Pancreas (tissue), 10 donors: Measurements from ENCODE around the gene TAOK3. TPM values are rescaled to one million over a fixed set of nuclear protein-coding genes. Genes with fewer than 3 reads are reported as not detected.

ENCODE experiments used
- ATAC-seq, 4 donors: fragments of 200-7000 bp; cut with Tn5 transposase; one replicate each; pipeline versions ENCODE4 v1.8.0 to v1.9.1; 2020; ENCODE audit warnings: mild to moderate bottlenecking in 4 of 4, moderate library complexity in 4 of 4
- DNase-seq, 6 donors: peaks; one replicate each; pipeline ENCODE4 v3.0.0-alpha.2; 2020
- FAIRE-seq: peaks from 2 replicates; lab custom pipeline; 2012; peaks lifted over from hg19 to GRCh38; lab: Jason Lieb, UNC
- H3K27ac ChIP-seq, 4 donors: fragments of 200-600 bp; sonication (generic); 1 replicate in 3 of 4; 2 replicates in 1 of 4; pipeline versions ENCODE4 v1.5.0 to v1.8.0; 2020
- H3K27me3 ChIP-seq, 4 donors: fragments of 200-600 bp; one replicate each; pipeline ENCODE4 v1.8.0; 2021
- H3K36me3 ChIP-seq, 3 donors: fragments of 200-600 bp; sonication (generic) in 1 of 3; one replicate each; pipeline versions ENCODE4 v1.5.0 to v1.8.0; 2020 to 2021
- H3K4me1 ChIP-seq, 3 donors: fragments of 200-600 bp; one replicate each; pipeline ENCODE4 v1.8.0; 2021
- H3K4me3 ChIP-seq, 4 donors: fragments of 200-600 bp; sonication (generic) in 2 of 4; one replicate each; pipeline versions ENCODE4 v1.5.0 to v1.8.0; 2020 to 2021
- H3K9me3 ChIP-seq, 4 donors: fragments of 200-600 bp; one replicate each; pipeline ENCODE4 v1.8.0; 2021
- WGBS, 2 donors: extraction: QIAGEN DNeasy Blood & Tissue Kit; methylation state at CpG; one replicate each; pipeline ENCODE4 v1.1.7; 2013; 5-methylcytosine and 5-hydroxymethylcytosine counted together
- intact Hi-C, 3 donors: fragments of 100-400 bp; cut with DNase I; formaldehyde crosslinking; loops; one replicate each; pipeline versions ENCODE4 v1.11.1 to v1.14.2; 2022
- polyA plus RNA-seq, 2 donors: library from polyadenylated mRNA; stranded (reverse); fragments of 200-250 nt; gene quantifications; one replicate each; pipeline ENCODE4 v1.2.3, GENCODE V29; 2013
- total RNA-seq, 6 donors: library from RNA; stranded (reverse); fragmentation: NEBNext Ultra II Directional in 4 of 6; extraction: Animal tissue kit (Norgen Biotek cat#: 25700) in 4 of 6; gene quantifications; one replicate each; pipeline versions ENCODE4 v1.2.1 to v1.2.4, GENCODE V29; 2021 to 2023
- TF ChIP-seq, protein P1 (sequence below), 4 donors: fragments of 200-600 bp; sonication (generic) in 3 of 4; IDR thresholded peaks; one replicate each; pipeline versions ENCODE4 v1.5.0 to v1.8.0; 2021; ENCODE audit warnings: antibody characterized with exemption in 4 of 4
- donor health status: healthy with polysubstance abuse.
- donor health status: DM: no; HTN: no; CAD: no; lungs with moderate emphysema.
- donor health status: DM: no; HTN: no; CAD: no.
- donor health status: control.
- donor health status: control.
- donor health status: Bipolar disorder and iron deficiency.
- donor health status: DM: yes; HTN: yes; CAD: no.
- donor health status: DM: no; HTN: no; CAD: no.
- donor health status: DM: no; HTN: no; CAD: no.
- donor health status: DM: yes; HTN: yes; CAD: no.

TAOK3 gene
- total and polyA plus RNA-seq, 8 donors = 7.9 to 21.0 (median 11.4) TPM

- FAIRE-seq = no peak
- intact Hi-C loops = loop anchor here in 1 of 3 donors (10.0 kb wide), 1 partner anchor 186 kb away; the partner anchor contains the start of genes SUDS3 and TAOK3
- no peaks in the 10 kb centered on the region for H3K36me3 ChIP-seq
- peak; percentile 29 to 64 (median 48) for ATAC-seq
- no peaks in the 10 kb centered on the region for H3K27me3 ChIP-seq
- H3K4me3 ChIP-seq = peak overlapping the region in 1 of 4 donors; percentile 10
- DNase-seq = peak in 2 of 6 donors; percentile 9 to 20
- TF ChIP-seq, protein P1, sequence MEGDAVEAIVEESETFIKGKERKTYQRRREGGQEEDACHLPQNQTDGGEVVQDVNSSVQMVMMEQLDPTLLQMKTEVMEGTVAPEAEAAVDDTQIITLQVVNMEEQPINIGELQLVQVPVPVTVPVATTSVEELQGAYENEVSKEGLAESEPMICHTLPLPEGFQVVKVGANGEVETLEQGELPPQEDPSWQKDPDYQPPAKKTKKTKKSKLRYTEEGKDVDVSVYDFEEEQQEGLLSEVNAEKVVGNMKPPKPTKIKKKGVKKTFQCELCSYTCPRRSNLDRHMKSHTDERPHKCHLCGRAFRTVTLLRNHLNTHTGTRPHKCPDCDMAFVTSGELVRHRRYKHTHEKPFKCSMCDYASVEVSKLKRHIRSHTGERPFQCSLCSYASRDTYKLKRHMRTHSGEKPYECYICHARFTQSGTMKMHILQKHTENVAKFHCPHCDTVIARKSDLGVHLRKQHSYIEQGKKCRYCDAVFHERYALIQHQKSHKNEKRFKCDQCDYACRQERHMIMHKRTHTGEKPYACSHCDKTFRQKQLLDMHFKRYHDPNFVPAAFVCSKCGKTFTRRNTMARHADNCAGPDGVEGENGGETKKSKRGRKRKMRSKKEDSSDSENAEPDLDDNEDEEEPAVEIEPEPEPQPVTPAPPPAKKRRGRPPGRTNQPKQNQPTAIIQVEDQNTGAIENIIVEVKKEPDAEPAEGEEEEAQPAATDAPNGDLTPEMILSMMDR (IDR thresholded peaks at IDR 0.05) = no peak
- H3K9me3 ChIP-seq = no peaks in the 10 kb centered on the region
- 59 to 71% methylated on average over 10 of the region's 10 CpGs for WGBS, 2 donors
- H3K27ac ChIP-seq = peak overlapping the region in 2 of 4 donors; percentile 42 to 84
- H3K4me1 ChIP-seq = peaks cover under 1 to 44% (median 34%) of the 10 kb centered on the region in 3 donors
Measured at GRCh38 chr12:118188690-118189371, 183.9 kb downstream of the TAOK3 start.

- DNase-seq = no peak
- TF ChIP-seq, protein P1 (IDR thresholded peaks at IDR 0.05) = no peak
- Histone ChIP-seq H3K4me3 (no peak overlapping the region), H3K4me1 (peaks cover 9 to 50% (median 43%) of the 10 kb centered on the region in 3 donors), H3K27me3 (no peaks in the 10 kb centered on the region), H3K9me3 (no peaks in the 10 kb centered on the region), H3K36me3 (no peaks in the 10 kb centered on the region), H3K27ac (peak overlapping the region in 2 of 4 donors; percentile 42 to 84)
- no peak for ATAC-seq
- WGBS, 2 donors = 70 to 71% methylated on average over 6 of the region's 6 CpGs
- intact Hi-C loops = loop anchor here in 1 of 3 donors (10.0 kb wide), 1 partner anchor 187 kb away; the partner anchor contains the start of genes SUDS3 and TAOK3
- FAIRE-seq = no peak
Measured at GRCh38 chr12:118187751-118188435, 184.8 kb downstream of the TAOK3 start.

- FAIRE-seq = no peak
- TF ChIP-seq, protein P1 (IDR thresholded peaks at IDR 0.05) = no peak
- Histone ChIP-seq H3K9me3 (no peaks in the 10 kb centered on the region), H3K27me3 (no peaks in the 10 kb centered on the region), H3K36me3 (no peaks in the 10 kb centered on the region), H3K27ac (peak overlapping the region in 2 of 4 donors; percentile 11 to 51), H3K4me1 (peaks cover 13 to 53% (median 45%) of the 10 kb centered on the region in 3 donors), H3K4me3 (no peak overlapping the region)
- DNase-seq = no peak
- WGBS, 2 donors = 55 to 61% methylated on average over 5 of the region's 5 CpGs
- intact Hi-C loops = loop anchor here in 1 of 3 donors (10.0 kb wide), 1 partner anchor 189 kb away; the partner anchor contains the start of genes SUDS3 and TAOK3
- no peak for ATAC-seq
Measured at GRCh38 chr12:118185602-118186397, 186.9 kb downstream of the TAOK3 start.

- TF ChIP-seq, protein P1 (IDR thresholded peaks at IDR 0.05) = no peak
- Histone ChIP-seq H3K9me3 (no peaks in the 10 kb centered on the region), H3K4me3 (no peak overlapping the region), H3K4me1 (peaks cover 13 to 38% (median 35%) of the 10 kb centered on the region in 3 donors), H3K36me3 (peaks cover 0 to 7% (median 0%) of the 10 kb centered on the region in 3 donors), H3K27ac (peak overlapping the region; percentile 13 to 77 (median 73)), H3K27me3 (no peaks in the 10 kb centered on the region)
- intact Hi-C loops = loop anchor here in 2 of 3 donors (5.0 to 10.0 kb wide), 2 partner anchors 191 to 194 kb away; partner anchors contain the start of genes SUDS3 (in 2 of the 2) and TAOK3 (in 1 of the 2)
- FAIRE-seq (no peak), ATAC-seq (peak in 3 of 4 donors; percentile 18 to 30 (median 27)), DNase-seq (no peak)
Measured at GRCh38 chr12:118183711-118184110, 189.0 kb downstream of the TAOK3 start.
